ENCODE results near the gene RFX7. TPM values are rescaled to one million over a fixed set of nuclear protein-coding genes. Genes with fewer than 3 reads are reported as not detected.
A peak's percentile ranks its signal among the peaks of the same experiment; 100 is the strongest.

The RFX7 gene
- total and polyA plus RNA-seq, 5 donors from 2014 or later = 4.2 to 41.2 (median 5.2) TPM

DNA sequence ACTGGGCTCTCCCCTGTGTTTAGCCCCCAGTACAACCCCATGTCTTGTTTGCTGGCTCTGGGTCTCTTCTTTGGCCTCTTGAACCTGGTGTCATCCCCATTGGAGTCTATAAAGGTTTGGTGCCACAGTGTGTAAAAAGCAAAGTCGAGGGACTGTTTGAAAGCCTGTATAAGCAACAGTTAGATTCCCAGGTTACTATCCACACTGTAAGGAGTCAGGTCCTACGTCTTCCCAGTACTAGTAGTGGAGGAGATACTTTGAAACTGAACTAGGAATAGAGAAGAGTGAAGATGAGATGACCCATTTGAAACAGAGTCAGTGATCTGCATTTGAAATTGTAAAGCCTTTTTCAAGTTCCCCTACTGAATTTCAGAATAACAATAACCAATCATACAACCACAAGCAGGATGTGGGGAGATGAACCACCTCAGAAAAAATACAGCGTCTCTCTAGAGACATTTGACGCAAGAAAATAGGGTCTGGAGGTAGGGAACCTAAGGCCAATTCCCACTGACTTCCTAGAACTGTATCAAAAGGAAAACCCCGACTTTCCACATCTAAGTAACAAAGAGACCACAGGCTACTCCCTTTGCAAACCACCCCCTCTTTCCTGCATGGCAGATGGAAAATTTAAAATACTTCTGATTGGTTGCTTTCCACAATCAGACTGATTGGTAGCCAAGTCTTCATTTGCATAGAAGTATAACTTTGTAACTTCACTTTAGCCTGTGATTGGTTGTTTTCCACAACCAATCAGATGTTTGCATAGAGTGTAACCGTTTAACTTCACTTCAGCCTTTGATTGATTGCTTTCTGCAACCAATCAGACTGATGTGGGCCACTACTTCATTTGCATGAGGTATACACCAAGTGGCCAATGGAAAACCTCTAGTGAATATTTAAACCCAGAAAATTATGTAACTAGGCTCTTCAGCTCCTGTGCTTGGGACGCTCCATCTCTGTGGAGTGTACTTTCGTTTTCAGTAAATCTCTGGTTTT, 200.4 kb downstream of the RFX7 start:
- Histone ChIP-seq H3K27ac (ENCODE audit: insufficient read depth, low read length, poor library complexity, severe bottlenecking) (peak overlapping the region; percentile 68), H3K9me3 (ENCODE audit: control insufficient read depth in 2 of 2, low read length in 2 of 2) (no peaks in the 10 kb centered on the region), H3K27me3 (ENCODE audit: control insufficient read depth, insufficient read depth, low read length) (no peaks in the 10 kb centered on the region), H3K4me1 (ENCODE audit: control insufficient read depth, insufficient read depth, low read length, poor library complexity, severe bottlenecking) (peaks cover 20% of the 10 kb centered on the region), H3K4me3 (ENCODE audit: low read depth, low read length) (peak overlapping the region; percentile 77), H3K36me3 (ENCODE audit: control insufficient read depth, insufficient read depth, low read length) (no peaks in the 10 kb centered on the region)
- ATAC-seq (ENCODE audit: low read depth in 2 of 2) = peak; percentile 83 to 86
- no peaks in the 10 kb centered on the region for H3K27me3 Mint-ChIP-seq
- peak; percentile 38 to 83 (median 77) for DNase-seq
- H3K27ac Mint-ChIP-seq = peak overlapping the region; percentile 89 to 93 (median 93)
- H3K4me3 Mint-ChIP-seq = peak overlapping the region; percentile 56 to 83 (median 76)
- no peaks in the 10 kb centered on the region for H3K36me3 Mint-ChIP-seq
- H3K4me1 Mint-ChIP-seq = peaks cover 17 to 50% (median 31%) of the 10 kb centered on the region in 4 donors
- H3K9me3 Mint-ChIP-seq = peaks cover 0 to 8% (median 0%) of the 10 kb centered on the region in 7 donors

- ATAC-seq (ENCODE audit: low read depth in 2 of 2) (no peak), DNase-seq (no peak)
- H3K36me3 ChIP-seq (ENCODE audit: control insufficient read depth, insufficient read depth, low read length) = no peaks in the 10 kb centered on the region
- Mint-ChIP-seq H3K27me3 (no peaks in the 10 kb centered on the region), H3K27ac (peak overlapping the region; percentile 89 to 93 (median 93)), H3K9me3 (peaks cover 0 to 8% (median 0%) of the 10 kb centered on the region in 7 donors), H3K36me3 (no peaks in the 10 kb centered on the region), H3K4me1 (peaks cover 17 to 58% (median 31%) of the 10 kb centered on the region in 4 donors), H3K4me3 (peak overlapping the region in 2 of 4 donors; percentile 33 to 81)
- H3K4me1 ChIP-seq (ENCODE audit: control insufficient read depth, insufficient read depth, low read length, poor library complexity, severe bottlenecking) = peaks cover 20% of the 10 kb centered on the region
- H3K27ac ChIP-seq (ENCODE audit: insufficient read depth, low read length, poor library complexity, severe bottlenecking) = peak overlapping the region; percentile 68
- H3K27me3 ChIP-seq (ENCODE audit: control insufficient read depth, insufficient read depth, low read length) = no peaks in the 10 kb centered on the region
- no peaks in the 10 kb centered on the region for H3K9me3 ChIP-seq (ENCODE audit: control insufficient read depth in 2 of 2, low read length in 2 of 2)
- H3K4me3 ChIP-seq (ENCODE audit: low read depth, low read length) = peak overlapping the region; percentile 77
Measured at GRCh38 chr15:56042498-56042897, 201.2 kb downstream of the RFX7 start.

GRCh38 chr15:56042031-56042430, 201.6 kb downstream of the RFX7 start:
- ATAC-seq (ENCODE audit: low read depth in 2 of 2) (no peak), DNase-seq (no peak)

GRCh38 chr15:56040081-56041035, 203.3 kb downstream of the RFX7 start:
- ATAC-seq (ENCODE audit: low read depth in 2 of 2) = no peak

More at GRCh38 chr15:56042031-56042430, 201.6 kb downstream of the RFX7 start:
- Mint-ChIP-seq H3K4me1 (peaks cover 17 to 59% (median 30%) of the 10 kb centered on the region in 4 donors), H3K4me3 (no peak overlapping the region), H3K36me3 (no peaks in the 10 kb centered on the region), H3K9me3 (peaks cover 0 to 8% (median 0%) of the 10 kb centered on the region in 7 donors), H3K27ac (peak overlapping the region in 2 of 3 donors; percentile 93), H3K27me3 (no peaks in the 10 kb centered on the region)
- no peaks in the 10 kb centered on the region for H3K9me3 ChIP-seq (ENCODE audit: control insufficient read depth in 2 of 2, low read length in 2 of 2)
- no peaks in the 10 kb centered on the region for H3K36me3 ChIP-seq (ENCODE audit: control insufficient read depth, insufficient read depth, low read length)
- peak overlapping the region; percentile 68 for H3K27ac ChIP-seq (ENCODE audit: insufficient read depth, low read length, poor library complexity, severe bottlenecking)
- peaks cover 20% of the 10 kb centered on the region for H3K4me1 ChIP-seq (ENCODE audit: control insufficient read depth, insufficient read depth, low read length, poor library complexity, severe bottlenecking)
- no peaks in the 10 kb centered on the region for H3K27me3 ChIP-seq (ENCODE audit: control insufficient read depth, insufficient read depth, low read length)
- H3K4me3 ChIP-seq (ENCODE audit: low read depth, low read length) = no peak overlapping the region

GRCh38 chr15:56038707-56039106, 205.0 kb downstream of the RFX7 start:
- H3K27ac ChIP-seq (ENCODE audit: insufficient read depth, low read length, poor library complexity, severe bottlenecking) = no peak overlapping the region
- H3K4me1 ChIP-seq (ENCODE audit: control insufficient read depth, insufficient read depth, low read length, poor library complexity, severe bottlenecking) = peaks cover 17% of the 10 kb centered on the region
- DNase-seq = no peak
- no peaks in the 10 kb centered on the region for H3K27me3 ChIP-seq (ENCODE audit: control insufficient read depth, insufficient read depth, low read length)
- H3K4me3 Mint-ChIP-seq = no peak overlapping the region
- no peaks in the 10 kb centered on the region for H3K9me3 ChIP-seq (ENCODE audit: control insufficient read depth in 2 of 2, low read length in 2 of 2)
- H3K9me3 Mint-ChIP-seq = peaks cover 0 to 3% (median 0%) of the 10 kb centered on the region in 7 donors
- H3K27me3 Mint-ChIP-seq = no peaks in the 10 kb centered on the region
- no peaks in the 10 kb centered on the region for H3K36me3 Mint-ChIP-seq
- no peak overlapping the region for H3K4me3 ChIP-seq (ENCODE audit: low read depth, low read length)
- ATAC-seq (ENCODE audit: low read depth in 2 of 2) = no peak
- H3K4me1 Mint-ChIP-seq = peaks cover 9 to 44% (median 25%) of the 10 kb centered on the region in 4 donors
- no peaks in the 10 kb centered on the region for H3K36me3 ChIP-seq (ENCODE audit: control insufficient read depth, insufficient read depth, low read length)
- peak overlapping the region in 2 of 3 donors; percentile 79 to 89 for H3K27ac Mint-ChIP-seq

More at GRCh38 chr15:56040081-56041035, 203.3 kb downstream of the RFX7 start:
- no peak overlapping the region for H3K4me3 ChIP-seq (ENCODE audit: low read depth, low read length)
- peaks cover 20% of the 10 kb centered on the region for H3K4me1 ChIP-seq (ENCODE audit: control insufficient read depth, insufficient read depth, low read length, poor library complexity, severe bottlenecking)
- Mint-ChIP-seq H3K9me3 (peaks cover 0 to 8% (median 0%) of the 10 kb centered on the region in 7 donors), H3K4me1 (peaks cover 17 to 59% (median 30%) of the 10 kb centered on the region in 4 donors), H3K4me3 (no peak overlapping the region), H3K27ac (no peak overlapping the region), H3K36me3 (no peaks in the 10 kb centered on the region), H3K27me3 (no peaks in the 10 kb centered on the region)
- no peaks in the 10 kb centered on the region for H3K9me3 ChIP-seq (ENCODE audit: control insufficient read depth in 2 of 2, low read length in 2 of 2)
- no peaks in the 10 kb centered on the region for H3K27me3 ChIP-seq (ENCODE audit: control insufficient read depth, insufficient read depth, low read length)
- no peak for DNase-seq
- H3K27ac ChIP-seq (ENCODE audit: insufficient read depth, low read length, poor library complexity, severe bottlenecking) = no peak overlapping the region
- no peaks in the 10 kb centered on the region for H3K36me3 ChIP-seq (ENCODE audit: control insufficient read depth, insufficient read depth, low read length)

DNA sequence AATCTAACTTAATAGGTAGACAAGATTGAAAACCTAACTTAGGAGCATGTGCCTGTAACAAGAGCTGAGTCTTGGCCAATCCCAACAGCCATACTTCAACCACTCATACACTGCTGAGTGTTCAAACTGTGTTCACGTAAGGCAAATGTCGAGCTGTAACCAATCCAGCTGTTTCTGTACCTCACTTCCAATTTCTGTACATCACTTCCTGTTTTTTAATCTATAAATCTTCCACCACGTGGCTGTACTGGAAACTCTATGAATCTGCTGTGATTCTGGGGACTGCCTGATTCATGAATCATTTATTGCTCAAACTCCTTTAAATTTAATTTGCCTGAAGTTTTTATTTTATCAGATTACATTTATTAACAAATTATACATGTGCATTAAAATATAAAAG, 205.7 kb downstream of the RFX7 start:
- DNase-seq (peak; percentile 12 to 52 (median 44)), ATAC-seq (ENCODE audit: low read depth in 2 of 2) (peak; percentile 53 to 55)
- H3K9me3 ChIP-seq (ENCODE audit: control insufficient read depth in 2 of 2, low read length in 2 of 2) = no peaks in the 10 kb centered on the region
- no peaks in the 10 kb centered on the region for H3K27me3 ChIP-seq (ENCODE audit: control insufficient read depth, insufficient read depth, low read length)
- peak overlapping the region in 2 of 3 donors; percentile 11 to 89 for H3K27ac Mint-ChIP-seq
- H3K4me3 ChIP-seq (ENCODE audit: low read depth, low read length) = no peak overlapping the region
- no peaks in the 10 kb centered on the region for H3K36me3 Mint-ChIP-seq
- H3K27ac ChIP-seq (ENCODE audit: insufficient read depth, low read length, poor library complexity, severe bottlenecking) = no peak overlapping the region
- peaks cover 2 to 37% (median 19%) of the 10 kb centered on the region in 4 donors for H3K4me1 Mint-ChIP-seq
- no peaks in the 10 kb centered on the region for H3K36me3 ChIP-seq (ENCODE audit: control insufficient read depth, insufficient read depth, low read length)
- peaks cover 0 to 1% (median 0%) of the 10 kb centered on the region in 7 donors for H3K9me3 Mint-ChIP-seq
- H3K4me1 ChIP-seq (ENCODE audit: control insufficient read depth, insufficient read depth, low read length, poor library complexity, severe bottlenecking) = peaks cover 14% of the 10 kb centered on the region
- no peaks in the 10 kb centered on the region for H3K27me3 Mint-ChIP-seq
- no peak overlapping the region for H3K4me3 Mint-ChIP-seq

All from CD4-positive, CD25-positive, alpha-beta regulatory T cell (primary cell).